ENCODE results near the gene GPX1.

- TF ChIP-seq MAX (IDR thresholded peaks at IDR 0.05) (no peak), CTCF (IDR thresholded peaks at IDR 0.05; ENCODE audit: low read depth, low read length, missing input control) (no peak), RAD21 (IDR thresholded peaks at IDR 0.05) (no peak), YY1 (IDR thresholded peaks at IDR 0.05) (no peak), ATF3 (IDR thresholded peaks at IDR 0.05) (no peak), TAF1 (conservative IDR thresholded peaks at IDR 0.05) (no peak), EGR1 (IDR thresholded peaks at IDR 0.05; ENCODE audit: low read depth in 2 of 2) (no peak), NR2F2 (IDR thresholded peaks at IDR 0.05) (no peak), FOXA1 (IDR thresholded peaks at IDR 0.05) (no peak), SP1 (IDR thresholded peaks at IDR 0.05) (no peak), REST (IDR thresholded peaks at IDR 0.05) (no peak)
Observed at GRCh38 chr3:49403891-49404290, 45.7 kb upstream of the GPX1 start.
